NCI-H748 treated with DMSO at 0.1 percent for 48 hours (cell line): Measurements from ENCODE around the gene SCN2A.
A peak's percentile ranks its signal among the peaks of the same experiment; 100 is the strongest.
"Not testable (repeated sequence)": the region's sequence is repeated elsewhere in the genome, so short reads cannot be mapped to it uniquely, and the experiment has no call there.

Experiments
- DNase-seq: peaks from one replicate; lab custom pipeline; 2025; lab: John Stamatoyannopoulos, UW

Gene SCN2A

GRCh38 chr2:165328272-165328671 is 89.1 kb downstream of the SCN2A start:
- DNase-seq, result no peak

GRCh38 chr2:165344276-165344675 is 105.1 kb downstream of the SCN2A start:
- DNase-seq, result not testable (repeated sequence)

- no peak for DNase-seq
These were observed 109.2 kb downstream of the SCN2A start for GRCh38 chr2:165348441-165348840.

- no peak for DNase-seq
These were observed 110.0 kb downstream of the SCN2A start for GRCh38 chr2:165349181-165349580.

GRCh38 chr2:165357758-165358157 is 118.5 kb downstream of the SCN2A start:
- no peak for DNase-seq

GRCh38 chr2:165361514-165361913 is 122.3 kb downstream of the SCN2A start:
- DNase-seq, result no peak

- no peak for DNase-seq
These were observed 130.1 kb downstream of the SCN2A start for GRCh38 chr2:165369131-165369897.

- no peak for DNase-seq
These were observed 130.7 kb downstream of the SCN2A start for GRCh38 chr2:165369898-165370296.

- DNase-seq, result peak; percentile 68
These were observed 132.1 kb downstream of the SCN2A start for GRCh38 chr2:165371356-165371755.

GRCh38 chr2:165373278-165374010 is 134.2 kb downstream of the SCN2A start:
- DNase-seq, result no peak

- no peak for DNase-seq
These were observed 137.4 kb downstream of the SCN2A start for GRCh38 chr2:165376571-165376975.

- no peak for DNase-seq
These were observed 143.1 kb downstream of the SCN2A start for GRCh38 chr2:165382362-165382761.

- DNase-seq, result peak; percentile 85
These were observed 151.7 kb downstream of the SCN2A start for GRCh38 chr2:165390875-165391274.

- no peak for DNase-seq
These were observed 152.6 kb downstream of the SCN2A start for GRCh38 chr2:165391791-165392190.

- DNase-seq, result not testable (repeated sequence)
These were observed 159.4 kb downstream of the SCN2A start for GRCh38 chr2:165398603-165399002.

GRCh38 chr2:165401285-165401852 is 162.2 kb downstream of the SCN2A start:
- peak; percentile 82 for DNase-seq

GRCh38 chr2:165402162-165402561 is 162.9 kb downstream of the SCN2A start:
- no peak for DNase-seq

GRCh38 chr2:165406173-165406572 is 167.0 kb downstream of the SCN2A start:
- DNase-seq, result peak; percentile 31

- DNase-seq, result no peak
These were observed 168.3 kb downstream of the SCN2A start for GRCh38 chr2:165407466-165407865.

- DNase-seq, result no peak
These were observed 169.0 kb downstream of the SCN2A start for GRCh38 chr2:165408186-165408585.

- DNase-seq, result no peak
These were observed 171.1 kb downstream of the SCN2A start for GRCh38 chr2:165410276-165410675.

GRCh38 chr2:165414187-165414586 is 175.0 kb downstream of the SCN2A start:
- DNase-seq, result no peak

- DNase-seq, result no peak
These were observed 177.8 kb downstream of the SCN2A start for GRCh38 chr2:165417009-165417408.
